ENCODE measurements around the gene MED13L. TPM values are rescaled to one million over a fixed set of nuclear protein-coding genes. Genes with fewer than 3 reads are reported as not detected.

The MED13L gene
- total and polyA plus RNA-seq, 4 donors = 7.9 to 94.0 (median 37.7) TPM

- H3K9me3 ChIP-seq (ENCODE audit: control insufficient read depth in 4 of 4, low read length in 3 of 4) = no peaks in the 10 kb centered on the region
- no peaks in the 10 kb centered on the region for H3K27me3 ChIP-seq (ENCODE audit: control insufficient read depth in 4 of 4, insufficient read depth in 4 of 4, low read length in 3 of 4)
- peaks cover 2 to 12% (median 8%) of the 10 kb centered on the region in 4 donors for H3K4me1 ChIP-seq (ENCODE audit: control insufficient read depth in 4 of 4, insufficient read depth in 4 of 4, low read length in 3 of 4)
- H3K36me3 ChIP-seq (ENCODE audit: control insufficient read depth in 4 of 4, insufficient read depth in 3 of 4, low read depth in 1 of 4, low read length in 3 of 4) = no peaks in the 10 kb centered on the region
- no peak for TF ChIP-seq JUND (IDR thresholded peaks at IDR 0.05)
- no peak for TF ChIP-seq SP1 (IDR thresholded peaks at IDR 0.05)
- no peak for TF ChIP-seq FOXA1 (IDR thresholded peaks at IDR 0.05)
- no peak for TF ChIP-seq FOXA2 (IDR thresholded peaks at IDR 0.05)
- no peak for TF ChIP-seq EGR1 (IDR thresholded peaks at IDR 0.05; ENCODE audit: low read depth in 2 of 2)
- TF ChIP-seq ZBTB33 (IDR thresholded peaks at IDR 0.05) = no peak
- no peak for TF ChIP-seq TAF1 (conservative IDR thresholded peaks at IDR 0.05)
- no peak for TF ChIP-seq GABPA (IDR thresholded peaks at IDR 0.05 in 1 of 2, conservative IDR thresholded peaks at IDR 0.05 in 1 of 2)
- no peak for TF ChIP-seq NR2F2 (IDR thresholded peaks at IDR 0.05)
- no peak for TF ChIP-seq HNF4A (conservative IDR thresholded peaks at IDR 0.05)
- TF ChIP-seq RXRA (IDR thresholded peaks at IDR 0.05) = no peak
- no peak overlapping the region for H3K27ac ChIP-seq (ENCODE audit: low read depth in 1 of 2, low read length in 2 of 2)
- no peak overlapping the region for H3K9ac ChIP-seq (ENCODE audit: low read depth in 1 of 2, low read length in 2 of 2)
- WGBS = 85% methylated on average over 23 of the region's 23 CpGs
- no peak for DNase-seq (ENCODE audit: low spot score)
- no peak overlapping the region for H3K4me3 ChIP-seq (ENCODE audit: low read depth in 1 of 3, low read length in 3 of 3)
These were observed 24.9 kb upstream of the MED13L start for GRCh38 chr12:116302166-116303058.

DNA sequence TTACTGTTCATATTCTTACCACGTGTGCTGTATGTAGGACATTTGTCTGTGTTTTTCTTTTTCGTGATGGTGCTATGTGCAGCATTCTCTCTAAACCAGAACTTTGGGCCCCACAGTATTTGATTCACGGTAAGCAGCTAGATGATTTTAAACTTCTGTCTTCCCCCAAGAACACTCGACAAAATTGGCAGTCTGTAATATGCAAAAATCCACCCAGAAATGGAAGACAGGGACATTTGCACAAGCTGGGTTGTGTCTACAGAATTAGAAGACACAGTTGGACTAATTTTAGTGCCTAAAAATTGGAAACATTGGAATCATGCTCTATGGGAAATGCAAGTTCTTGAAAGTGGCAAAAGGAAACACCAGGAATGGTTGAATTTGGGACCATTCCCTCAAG lies 24.1 kb upstream of the MED13L start:
- WGBS = 91% methylated on average over 4 of the region's 4 CpGs
- no peaks in the 10 kb centered on the region for H3K27me3 ChIP-seq (ENCODE audit: control insufficient read depth in 4 of 4, insufficient read depth in 4 of 4, low read length in 3 of 4)
- no peaks in the 10 kb centered on the region for H3K36me3 ChIP-seq (ENCODE audit: control insufficient read depth in 4 of 4, insufficient read depth in 3 of 4, low read depth in 1 of 4, low read length in 3 of 4)
- peaks cover 2 to 12% (median 8%) of the 10 kb centered on the region in 4 donors for H3K4me1 ChIP-seq (ENCODE audit: control insufficient read depth in 4 of 4, insufficient read depth in 4 of 4, low read length in 3 of 4)
- no peak for DNase-seq (ENCODE audit: low spot score)
- H3K9ac ChIP-seq (ENCODE audit: low read depth in 1 of 2, low read length in 2 of 2) = no peak overlapping the region
- no peak overlapping the region for H3K4me3 ChIP-seq (ENCODE audit: low read depth in 1 of 3, low read length in 3 of 3)
- no peaks in the 10 kb centered on the region for H3K9me3 ChIP-seq (ENCODE audit: control insufficient read depth in 4 of 4, low read length in 3 of 4)
- no peak overlapping the region for H3K27ac ChIP-seq (ENCODE audit: low read depth in 1 of 2, low read length in 2 of 2)
- no peak for TF ChIP-seq NR2F2 (IDR thresholded peaks at IDR 0.05)
- TF ChIP-seq, protein P1, sequence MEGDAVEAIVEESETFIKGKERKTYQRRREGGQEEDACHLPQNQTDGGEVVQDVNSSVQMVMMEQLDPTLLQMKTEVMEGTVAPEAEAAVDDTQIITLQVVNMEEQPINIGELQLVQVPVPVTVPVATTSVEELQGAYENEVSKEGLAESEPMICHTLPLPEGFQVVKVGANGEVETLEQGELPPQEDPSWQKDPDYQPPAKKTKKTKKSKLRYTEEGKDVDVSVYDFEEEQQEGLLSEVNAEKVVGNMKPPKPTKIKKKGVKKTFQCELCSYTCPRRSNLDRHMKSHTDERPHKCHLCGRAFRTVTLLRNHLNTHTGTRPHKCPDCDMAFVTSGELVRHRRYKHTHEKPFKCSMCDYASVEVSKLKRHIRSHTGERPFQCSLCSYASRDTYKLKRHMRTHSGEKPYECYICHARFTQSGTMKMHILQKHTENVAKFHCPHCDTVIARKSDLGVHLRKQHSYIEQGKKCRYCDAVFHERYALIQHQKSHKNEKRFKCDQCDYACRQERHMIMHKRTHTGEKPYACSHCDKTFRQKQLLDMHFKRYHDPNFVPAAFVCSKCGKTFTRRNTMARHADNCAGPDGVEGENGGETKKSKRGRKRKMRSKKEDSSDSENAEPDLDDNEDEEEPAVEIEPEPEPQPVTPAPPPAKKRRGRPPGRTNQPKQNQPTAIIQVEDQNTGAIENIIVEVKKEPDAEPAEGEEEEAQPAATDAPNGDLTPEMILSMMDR (IDR thresholded peaks at IDR 0.05; ENCODE audit: low read depth, low read length, missing input control) = no peak
- no peak for TF ChIP-seq TAF1 (conservative IDR thresholded peaks at IDR 0.05)
- TF ChIP-seq RAD21 (IDR thresholded peaks at IDR 0.05) = no peak
- no peak for TF ChIP-seq EGR1 (IDR thresholded peaks at IDR 0.05; ENCODE audit: low read depth in 2 of 2)
- no peak for TF ChIP-seq SP1 (IDR thresholded peaks at IDR 0.05)
- no peak for TF ChIP-seq RXRA (IDR thresholded peaks at IDR 0.05)
- TF ChIP-seq FOXA1 (IDR thresholded peaks at IDR 0.05) = no peak
- TF ChIP-seq JUND (IDR thresholded peaks at IDR 0.05) = no peak
- TF ChIP-seq, protein P2, sequence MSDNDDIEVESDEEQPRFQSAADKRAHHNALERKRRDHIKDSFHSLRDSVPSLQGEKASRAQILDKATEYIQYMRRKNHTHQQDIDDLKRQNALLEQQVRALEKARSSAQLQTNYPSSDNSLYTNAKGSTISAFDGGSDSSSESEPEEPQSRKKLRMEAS (IDR thresholded peaks at IDR 0.05) = no peak
- TF ChIP-seq, protein P3, sequence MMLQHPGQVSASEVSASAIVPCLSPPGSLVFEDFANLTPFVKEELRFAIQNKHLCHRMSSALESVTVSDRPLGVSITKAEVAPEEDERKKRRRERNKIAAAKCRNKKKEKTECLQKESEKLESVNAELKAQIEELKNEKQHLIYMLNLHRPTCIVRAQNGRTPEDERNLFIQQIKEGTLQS (IDR thresholded peaks at IDR 0.05) = no peak
- TF ChIP-seq FOXA2 (IDR thresholded peaks at IDR 0.05) = no peak
- TF ChIP-seq HNF4A (conservative IDR thresholded peaks at IDR 0.05) = no peak
- TF ChIP-seq GABPA (IDR thresholded peaks at IDR 0.05 in 1 of 2, conservative IDR thresholded peaks at IDR 0.05 in 1 of 2) = no peak
- no peak for TF ChIP-seq REST (IDR thresholded peaks at IDR 0.05)
